ENCODE measurements around the gene PAPSS1.

DNA sequence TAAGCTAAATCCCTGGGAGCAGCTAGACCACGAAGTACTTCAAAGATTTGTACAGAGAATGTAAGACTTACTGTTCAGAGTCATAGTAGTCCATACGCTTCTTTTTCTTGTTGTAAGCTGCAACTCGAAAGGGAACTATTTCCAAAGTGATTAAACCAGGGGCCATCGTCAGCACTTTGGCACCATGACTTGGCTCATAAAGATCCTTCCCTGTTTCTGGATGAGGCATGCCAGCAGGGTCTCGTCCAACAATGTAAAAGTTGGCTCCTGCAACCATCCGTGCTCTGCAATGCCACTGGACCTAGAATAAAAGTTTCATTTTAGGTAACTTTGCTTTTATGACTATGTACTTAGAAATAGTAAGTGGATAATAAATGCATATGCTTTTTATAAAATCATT is 88.5 kb downstream of the PAPSS1 start:
- TF ChIP-seq, protein P1, sequence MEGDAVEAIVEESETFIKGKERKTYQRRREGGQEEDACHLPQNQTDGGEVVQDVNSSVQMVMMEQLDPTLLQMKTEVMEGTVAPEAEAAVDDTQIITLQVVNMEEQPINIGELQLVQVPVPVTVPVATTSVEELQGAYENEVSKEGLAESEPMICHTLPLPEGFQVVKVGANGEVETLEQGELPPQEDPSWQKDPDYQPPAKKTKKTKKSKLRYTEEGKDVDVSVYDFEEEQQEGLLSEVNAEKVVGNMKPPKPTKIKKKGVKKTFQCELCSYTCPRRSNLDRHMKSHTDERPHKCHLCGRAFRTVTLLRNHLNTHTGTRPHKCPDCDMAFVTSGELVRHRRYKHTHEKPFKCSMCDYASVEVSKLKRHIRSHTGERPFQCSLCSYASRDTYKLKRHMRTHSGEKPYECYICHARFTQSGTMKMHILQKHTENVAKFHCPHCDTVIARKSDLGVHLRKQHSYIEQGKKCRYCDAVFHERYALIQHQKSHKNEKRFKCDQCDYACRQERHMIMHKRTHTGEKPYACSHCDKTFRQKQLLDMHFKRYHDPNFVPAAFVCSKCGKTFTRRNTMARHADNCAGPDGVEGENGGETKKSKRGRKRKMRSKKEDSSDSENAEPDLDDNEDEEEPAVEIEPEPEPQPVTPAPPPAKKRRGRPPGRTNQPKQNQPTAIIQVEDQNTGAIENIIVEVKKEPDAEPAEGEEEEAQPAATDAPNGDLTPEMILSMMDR (IDR thresholded peaks at IDR 0.05; ENCODE audit: low read depth, low read length, poor library complexity, severe bottlenecking) = no peak
- TF ChIP-seq EZH2phosphoT487 (IDR thresholded peaks at IDR 0.05; ENCODE audit: borderline replicate concordance, low read length) = no peak

Measured in DOHH2 (cell line).